Measurements from ENCODE around the gene CAPN13. TPM values are rescaled to one million over a fixed set of nuclear protein-coding genes. Genes with fewer than 3 reads are reported as not detected.

Gene CAPN13
- total RNA-seq, 1 experiment from 2014 or later = not detected

- Histone ChIP-seq H3K27ac (ENCODE audit: low read length) (no peak overlapping the region), H2AFZ (ENCODE audit: low read length) (no peak overlapping the region), H3K4me3 (ENCODE audit: low read length) (no peak overlapping the region), H3K9ac (ENCODE audit: low read length) (no peak overlapping the region), H3K79me2 (ENCODE audit: low read length) (no peaks in the 10 kb centered on the region), H4K20me1 (ENCODE audit: insufficient read depth, low read depth, low read length) (no peaks in the 10 kb centered on the region), H3K27me3 (ENCODE audit: low read length) (no peaks in the 10 kb centered on the region; the same call in 1 of the 2 replicates), H3K4me1 (ENCODE audit: low read length) (no peaks in the 10 kb centered on the region), H3K9me2 (replicated peaks; ENCODE audit: insufficient read depth, low read length) (no peaks in the 10 kb centered on the region), H3K9me3 (ENCODE audit: low read length) (no peaks in the 10 kb centered on the region), H3K4me2 (ENCODE audit: low read depth, low read length, poor library complexity, severe bottlenecking) (no peak overlapping the region), H3K36me3 (ENCODE audit: insufficient read depth, low read length) (no peaks in the 10 kb centered on the region)
- no peak for DNase-seq
These were observed 112.8 kb downstream of the CAPN13 start for GRCh38 chr2:30694286-30695055.

DNA sequence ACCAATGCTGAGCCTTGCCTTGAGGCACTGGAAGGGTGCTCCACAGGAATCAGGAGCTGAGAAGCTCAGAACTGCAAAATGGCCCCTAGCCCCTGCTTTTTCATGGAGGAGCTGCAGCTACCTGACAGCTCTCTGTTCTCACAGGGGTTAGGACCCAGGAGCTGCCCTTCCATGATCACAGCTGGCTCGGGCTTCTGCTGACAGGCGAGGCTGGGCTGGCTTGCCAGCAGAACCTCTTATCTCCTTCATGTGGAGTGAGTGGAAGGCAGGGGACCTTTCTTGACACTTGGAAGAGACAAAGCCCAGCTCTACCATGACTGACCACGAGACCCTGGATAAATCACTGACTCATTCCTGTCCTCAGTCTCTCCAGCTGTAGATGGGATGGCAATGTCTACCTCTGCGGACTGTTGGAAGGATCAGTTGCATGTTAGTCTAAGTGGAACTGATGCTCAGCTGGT lies 113.4 kb downstream of the CAPN13 start:
- Histone ChIP-seq H3K9me2 (replicated peaks; ENCODE audit: insufficient read depth, low read length) (no peaks in the 10 kb centered on the region), H2AFZ (ENCODE audit: low read length) (no peak overlapping the region), H3K27me3 (ENCODE audit: low read length) (no peaks in the 10 kb centered on the region; the same call in 1 of the 2 replicates), H4K20me1 (ENCODE audit: insufficient read depth, low read depth, low read length) (no peaks in the 10 kb centered on the region), H3K4me2 (ENCODE audit: low read depth, low read length, poor library complexity, severe bottlenecking) (no peak overlapping the region), H3K79me2 (ENCODE audit: low read length) (no peaks in the 10 kb centered on the region), H3K4me3 (ENCODE audit: low read length) (no peak overlapping the region), H3K9ac (ENCODE audit: low read length) (no peak overlapping the region), H3K27ac (ENCODE audit: low read length) (no peak overlapping the region), H3K4me1 (ENCODE audit: low read length) (no peaks in the 10 kb centered on the region), H3K36me3 (ENCODE audit: insufficient read depth, low read length) (no peaks in the 10 kb centered on the region), H3K9me3 (ENCODE audit: low read length) (no peaks in the 10 kb centered on the region)
- no peak for DNase-seq

- no peak overlapping the region for H3K4me2 ChIP-seq (ENCODE audit: low read depth, low read length, poor library complexity, severe bottlenecking)
- no peak overlapping the region for H2AFZ ChIP-seq (ENCODE audit: low read length)
- no peaks in the 10 kb centered on the region for H3K79me2 ChIP-seq (ENCODE audit: low read length)
- H3K27ac ChIP-seq (ENCODE audit: low read length) = no peak overlapping the region
- no peak overlapping the region for H3K4me3 ChIP-seq (ENCODE audit: low read length)
- H3K9ac ChIP-seq (ENCODE audit: low read length) = no peak overlapping the region
- H3K9me3 ChIP-seq (ENCODE audit: low read length) = no peaks in the 10 kb centered on the region
- no peaks in the 10 kb centered on the region for H4K20me1 ChIP-seq (ENCODE audit: insufficient read depth, low read depth, low read length)
- no peaks in the 10 kb centered on the region for H3K27me3 ChIP-seq (ENCODE audit: low read length)
- no peaks in the 10 kb centered on the region for H3K9me2 ChIP-seq (replicated peaks; ENCODE audit: insufficient read depth, low read length)
- no peaks in the 10 kb centered on the region for H3K36me3 ChIP-seq (ENCODE audit: insufficient read depth, low read length)
- H3K4me1 ChIP-seq (ENCODE audit: low read length) = no peaks in the 10 kb centered on the region
- DNase-seq = no peak
These were observed 114.4 kb downstream of the CAPN13 start for GRCh38 chr2:30692829-30693275.

DNA sequence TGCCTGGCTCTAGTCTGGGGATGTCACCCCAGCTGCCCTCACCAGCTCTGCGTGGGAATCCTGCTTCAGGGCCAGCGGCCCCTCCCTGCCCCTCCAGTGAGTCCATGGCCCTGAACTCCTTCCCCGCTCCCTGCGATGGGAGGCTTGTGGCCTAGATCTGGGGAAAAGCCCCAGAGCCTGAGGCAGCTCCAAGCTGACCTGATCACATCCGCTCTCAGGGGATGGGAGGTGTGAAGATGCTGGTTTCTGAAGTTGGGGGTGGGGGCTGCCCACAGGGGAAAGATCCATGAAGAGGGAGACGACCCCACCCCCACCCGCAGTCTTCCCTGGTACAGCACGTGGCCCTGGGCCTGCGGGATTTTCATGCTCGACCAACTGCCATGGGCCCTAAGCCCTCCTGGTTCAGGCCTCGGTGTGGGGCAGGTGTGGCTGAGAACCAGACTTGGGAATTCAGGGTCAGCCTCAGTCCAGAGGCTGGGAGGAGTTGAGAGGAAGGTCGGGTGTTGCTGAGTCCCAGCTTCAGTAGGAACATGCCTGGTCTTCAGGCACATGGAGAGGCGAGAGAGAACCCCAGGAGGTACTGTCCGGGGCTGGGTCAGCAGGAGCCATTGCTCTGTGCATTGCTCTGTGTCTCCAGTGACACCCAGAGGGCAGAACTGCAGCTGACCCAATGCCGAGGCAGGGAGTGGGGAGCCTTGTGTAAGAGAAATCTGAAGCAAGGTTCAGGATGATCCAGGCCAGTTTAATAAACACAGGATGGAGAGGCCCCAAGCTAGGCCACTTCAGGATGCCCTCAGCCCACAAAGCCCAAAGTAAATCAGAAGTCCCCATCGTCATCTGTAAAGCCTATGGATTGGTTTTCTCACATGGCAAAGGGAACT lies 115.1 kb downstream of the CAPN13 start:
- Histone ChIP-seq H3K4me1 (ENCODE audit: low read length) (no peaks in the 10 kb centered on the region), H3K4me2 (ENCODE audit: low read depth, low read length, poor library complexity, severe bottlenecking) (no peak overlapping the region), H3K9me3 (ENCODE audit: low read length) (no peaks in the 10 kb centered on the region), H3K36me3 (ENCODE audit: insufficient read depth, low read length) (no peaks in the 10 kb centered on the region), H3K27me3 (ENCODE audit: low read length) (no peaks in the 10 kb centered on the region), H2AFZ (ENCODE audit: low read length) (no peak overlapping the region), H3K9ac (ENCODE audit: low read length) (no peak overlapping the region), H3K27ac (ENCODE audit: low read length) (no peak overlapping the region), H3K4me3 (ENCODE audit: low read length) (no peak overlapping the region), H3K79me2 (ENCODE audit: low read length) (no peaks in the 10 kb centered on the region), H4K20me1 (ENCODE audit: insufficient read depth, low read depth, low read length) (no peaks in the 10 kb centered on the region), H3K9me2 (replicated peaks; ENCODE audit: insufficient read depth, low read length) (no peaks in the 10 kb centered on the region)
- DNase-seq = no peak

DNA sequence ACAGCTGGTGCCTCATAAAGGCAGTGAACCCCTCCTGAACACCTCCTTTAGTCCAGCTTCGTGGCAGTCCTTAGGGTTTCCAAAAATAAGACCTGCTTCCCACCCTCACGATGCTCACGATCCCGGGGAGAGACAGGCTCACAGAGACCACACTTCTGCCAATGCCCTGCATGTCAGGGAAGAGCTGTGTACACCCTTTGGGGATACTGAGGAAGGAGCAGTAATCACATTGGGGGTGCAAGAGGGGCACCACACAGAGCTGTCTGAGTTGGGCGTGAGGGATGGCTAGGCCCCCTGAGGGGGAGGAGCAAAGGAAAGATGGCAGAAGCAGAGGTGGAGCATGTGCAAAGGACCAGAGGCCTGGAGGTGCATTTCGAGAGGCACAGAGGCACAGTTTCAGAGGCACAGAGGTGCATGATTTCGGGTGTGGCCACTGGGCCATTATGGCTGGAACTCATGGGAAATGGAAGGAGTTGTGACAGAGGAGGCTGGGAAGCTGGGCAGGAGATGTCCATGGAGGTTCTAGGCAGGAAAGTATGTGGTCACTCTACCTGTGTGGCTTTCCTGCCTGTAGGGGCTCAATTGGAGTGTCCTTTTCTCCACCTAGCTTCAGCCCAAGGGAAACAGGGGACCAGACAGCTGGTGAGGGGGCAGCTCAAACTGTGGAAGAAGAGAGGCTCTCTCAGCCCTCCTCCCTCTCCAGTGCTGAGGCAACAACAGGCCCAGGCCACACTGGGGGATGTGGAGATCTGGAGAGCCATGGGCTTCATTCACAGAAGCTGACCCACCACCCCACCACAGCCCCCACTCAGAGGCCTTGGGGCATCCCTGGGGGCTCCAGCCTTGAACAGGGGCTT lies 115.9 kb downstream of the CAPN13 start:
- H3K9me2 ChIP-seq (replicated peaks; ENCODE audit: insufficient read depth, low read length) = no peaks in the 10 kb centered on the region
- no peak overlapping the region for H3K4me3 ChIP-seq (ENCODE audit: low read length)
- no peaks in the 10 kb centered on the region for H3K4me1 ChIP-seq (ENCODE audit: low read length)
- no peaks in the 10 kb centered on the region for H3K9me3 ChIP-seq (ENCODE audit: low read length)
- H4K20me1 ChIP-seq (ENCODE audit: insufficient read depth, low read depth, low read length) = no peaks in the 10 kb centered on the region
- no peak for DNase-seq
- no peak overlapping the region for H3K4me2 ChIP-seq (ENCODE audit: low read depth, low read length, poor library complexity, severe bottlenecking)
- H2AFZ ChIP-seq (ENCODE audit: low read length) = no peak overlapping the region
- H3K79me2 ChIP-seq (ENCODE audit: low read length) = no peaks in the 10 kb centered on the region
- no peak overlapping the region for H3K9ac ChIP-seq (ENCODE audit: low read length)
- no peaks in the 10 kb centered on the region for H3K27me3 ChIP-seq (ENCODE audit: low read length)
- no peak overlapping the region for H3K27ac ChIP-seq (ENCODE audit: low read length)
- H3K36me3 ChIP-seq (ENCODE audit: insufficient read depth, low read length) = no peaks in the 10 kb centered on the region

- no peak overlapping the region for H3K4me3 ChIP-seq (ENCODE audit: low read length)
- no peaks in the 10 kb centered on the region for H4K20me1 ChIP-seq (ENCODE audit: insufficient read depth, low read depth, low read length)
- H3K9me3 ChIP-seq (ENCODE audit: low read length) = no peaks in the 10 kb centered on the region
- no peak overlapping the region for H3K27ac ChIP-seq (ENCODE audit: low read length)
- no peak overlapping the region for H3K4me2 ChIP-seq (ENCODE audit: low read depth, low read length, poor library complexity, severe bottlenecking)
- H3K79me2 ChIP-seq (ENCODE audit: low read length) = no peaks in the 10 kb centered on the region
- H3K9ac ChIP-seq (ENCODE audit: low read length) = no peak overlapping the region
- DNase-seq = no peak
- no peaks in the 10 kb centered on the region for H3K9me2 ChIP-seq (replicated peaks; ENCODE audit: insufficient read depth, low read length)
- no peaks in the 10 kb centered on the region for H3K36me3 ChIP-seq (ENCODE audit: insufficient read depth, low read length)
- H3K4me1 ChIP-seq (ENCODE audit: low read length) = no peaks in the 10 kb centered on the region
- no peak overlapping the region for H2AFZ ChIP-seq (ENCODE audit: low read length)
- H3K27me3 ChIP-seq (ENCODE audit: low read length) = no peaks in the 10 kb centered on the region
These were observed 117.1 kb downstream of the CAPN13 start for GRCh38 chr2:30690126-30690561.

GRCh38 chr2:30689496-30690125 lies 117.6 kb downstream of the CAPN13 start:
- no peak overlapping the region for H3K9ac ChIP-seq (ENCODE audit: low read length)
- H3K27ac ChIP-seq (ENCODE audit: low read length) = no peak overlapping the region
- H3K79me2 ChIP-seq (ENCODE audit: low read length) = no peaks in the 10 kb centered on the region
- no peaks in the 10 kb centered on the region for H3K9me2 ChIP-seq (replicated peaks; ENCODE audit: insufficient read depth, low read length)
- H3K36me3 ChIP-seq (ENCODE audit: insufficient read depth, low read length) = no peaks in the 10 kb centered on the region
- no peaks in the 10 kb centered on the region for H4K20me1 ChIP-seq (ENCODE audit: insufficient read depth, low read depth, low read length)
- no peaks in the 10 kb centered on the region for H3K4me1 ChIP-seq (ENCODE audit: low read length)
- no peak overlapping the region for H3K4me2 ChIP-seq (ENCODE audit: low read depth, low read length, poor library complexity, severe bottlenecking)
- no peak overlapping the region for H2AFZ ChIP-seq (ENCODE audit: low read length)
- no peaks in the 10 kb centered on the region for H3K27me3 ChIP-seq (ENCODE audit: low read length)
- H3K4me3 ChIP-seq (ENCODE audit: low read length) = no peak overlapping the region
- no peaks in the 10 kb centered on the region for H3K9me3 ChIP-seq (ENCODE audit: low read length)
- no peak for DNase-seq
